ENCODE data around the gene ADGRL3. TPM values are rescaled to one million over a fixed set of nuclear protein-coding genes. Genes with fewer than 3 reads are reported as not detected.

ADGRL3 gene
- total RNA-seq, 4 donors from 2014 or later = 0.67 to 4.6 (median 1.6) TPM

DNA sequence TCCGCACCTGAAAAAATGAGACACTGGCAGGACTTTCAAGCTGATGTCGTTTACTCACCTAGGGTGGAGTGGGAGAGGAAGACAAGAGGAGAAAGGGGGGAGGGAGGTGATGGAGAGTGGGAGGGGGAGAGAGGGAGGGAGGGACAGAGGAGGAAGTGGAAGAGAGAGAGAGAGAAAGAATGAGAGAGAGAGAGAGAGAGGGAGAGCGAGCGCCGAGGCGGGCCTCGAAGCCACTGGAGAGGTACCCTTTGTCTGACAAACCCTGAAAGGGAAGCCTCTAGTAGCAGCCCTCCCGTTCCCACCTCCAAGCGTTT, 296 bp upstream of the ADGRL3 start:
- WGBS, 2 donors = 4 to 7% methylated on average over 9 of the region's 9 CpGs
- Histone ChIP-seq H3K27me3 (no peaks in the 10 kb centered on the region), H3K27ac (no peak overlapping the region), H3K4me1 (peaks cover 0 to 3% of the 10 kb centered on the region in 2 donors), H3K4me3 (replicated peaks in 1 of 3) (no peak overlapping the region), H3K9me3 (no peaks in the 10 kb centered on the region), H3K36me3 (no peaks in the 10 kb centered on the region)
- TF ChIP-seq, protein P1, sequence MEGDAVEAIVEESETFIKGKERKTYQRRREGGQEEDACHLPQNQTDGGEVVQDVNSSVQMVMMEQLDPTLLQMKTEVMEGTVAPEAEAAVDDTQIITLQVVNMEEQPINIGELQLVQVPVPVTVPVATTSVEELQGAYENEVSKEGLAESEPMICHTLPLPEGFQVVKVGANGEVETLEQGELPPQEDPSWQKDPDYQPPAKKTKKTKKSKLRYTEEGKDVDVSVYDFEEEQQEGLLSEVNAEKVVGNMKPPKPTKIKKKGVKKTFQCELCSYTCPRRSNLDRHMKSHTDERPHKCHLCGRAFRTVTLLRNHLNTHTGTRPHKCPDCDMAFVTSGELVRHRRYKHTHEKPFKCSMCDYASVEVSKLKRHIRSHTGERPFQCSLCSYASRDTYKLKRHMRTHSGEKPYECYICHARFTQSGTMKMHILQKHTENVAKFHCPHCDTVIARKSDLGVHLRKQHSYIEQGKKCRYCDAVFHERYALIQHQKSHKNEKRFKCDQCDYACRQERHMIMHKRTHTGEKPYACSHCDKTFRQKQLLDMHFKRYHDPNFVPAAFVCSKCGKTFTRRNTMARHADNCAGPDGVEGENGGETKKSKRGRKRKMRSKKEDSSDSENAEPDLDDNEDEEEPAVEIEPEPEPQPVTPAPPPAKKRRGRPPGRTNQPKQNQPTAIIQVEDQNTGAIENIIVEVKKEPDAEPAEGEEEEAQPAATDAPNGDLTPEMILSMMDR (IDR thresholded peaks at IDR 0.05) = no peak
- TF ChIP-seq POLR2A (IDR thresholded peaks at IDR 0.05) = no peak
- intact Hi-C loops (cut with DNase I) = no loop called here
- no peak for DNase-seq

DNA sequence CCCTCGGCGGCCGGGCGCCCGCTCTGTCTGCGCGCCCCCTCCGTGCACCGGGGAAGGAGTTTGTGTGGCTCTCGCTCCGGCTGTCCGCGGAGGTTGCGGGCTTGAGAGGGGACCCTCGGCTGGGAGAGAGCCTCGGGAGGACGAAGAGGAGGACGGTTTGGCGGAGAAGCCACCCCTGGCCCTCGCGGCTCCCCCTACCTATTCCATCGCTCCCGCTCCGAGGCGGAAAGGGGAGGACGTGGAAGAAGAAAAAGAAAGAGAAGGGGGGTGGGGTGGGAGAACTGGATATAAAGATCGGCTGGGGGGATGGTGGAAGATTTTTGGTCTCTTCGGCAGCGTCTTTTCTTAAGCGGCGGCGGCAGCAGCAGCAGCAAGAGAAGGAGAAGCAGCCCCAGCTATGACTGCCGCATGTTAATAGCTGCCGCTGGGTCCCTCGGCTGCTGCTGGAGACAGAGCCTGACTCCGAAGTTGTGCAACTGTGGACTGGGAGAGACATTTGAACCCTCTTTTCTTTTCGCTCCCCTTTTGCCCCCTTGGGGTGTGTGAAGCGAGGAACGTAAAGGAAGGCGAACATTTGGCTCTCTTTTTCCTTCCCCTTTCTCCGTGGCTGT, 895 bp downstream of the ADGRL3 start:
- Histone ChIP-seq H3K4me1 (peaks cover 0 to 3% of the 10 kb centered on the region in 2 donors), H3K36me3 (no peaks in the 10 kb centered on the region), H3K27me3 (no peaks in the 10 kb centered on the region), H3K27ac (no peak overlapping the region), H3K9me3 (no peaks in the 10 kb centered on the region), H3K4me3 (replicated peaks in 1 of 3) (peak overlapping the region in 1 of 3 donors; percentile 6)
- WGBS, 2 donors = 1 to 2% methylated on average over 31 to 37 of the region's 41 CpGs
- no peak for DNase-seq
- intact Hi-C loops (cut with DNase I) = no loop called here
- no peak for TF ChIP-seq POLR2A (IDR thresholded peaks at IDR 0.05)
- TF ChIP-seq, protein P1 (IDR thresholded peaks at IDR 0.05) = no peak

DNA sequence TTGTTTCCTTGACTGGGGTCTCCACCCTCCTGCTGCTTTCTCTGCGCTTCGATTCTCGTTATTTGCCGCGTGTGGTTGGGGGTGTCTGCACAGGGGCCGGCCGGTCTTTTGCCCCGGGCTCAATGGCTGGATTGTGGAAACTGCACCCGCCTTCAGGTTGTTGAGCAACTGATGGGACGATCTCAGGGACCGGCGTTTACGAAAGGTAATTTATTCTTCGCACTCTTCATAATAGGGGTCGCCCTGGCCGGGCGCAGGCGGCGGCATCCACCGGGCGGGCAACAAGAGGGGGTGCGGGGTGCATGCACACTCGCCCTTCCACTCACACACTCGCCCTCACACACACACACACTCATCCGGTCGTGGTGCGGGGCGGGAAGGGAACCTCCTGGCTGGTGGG, 1.4 kb downstream of the ADGRL3 start:
- H3K27ac ChIP-seq = no peak overlapping the region

DNA sequence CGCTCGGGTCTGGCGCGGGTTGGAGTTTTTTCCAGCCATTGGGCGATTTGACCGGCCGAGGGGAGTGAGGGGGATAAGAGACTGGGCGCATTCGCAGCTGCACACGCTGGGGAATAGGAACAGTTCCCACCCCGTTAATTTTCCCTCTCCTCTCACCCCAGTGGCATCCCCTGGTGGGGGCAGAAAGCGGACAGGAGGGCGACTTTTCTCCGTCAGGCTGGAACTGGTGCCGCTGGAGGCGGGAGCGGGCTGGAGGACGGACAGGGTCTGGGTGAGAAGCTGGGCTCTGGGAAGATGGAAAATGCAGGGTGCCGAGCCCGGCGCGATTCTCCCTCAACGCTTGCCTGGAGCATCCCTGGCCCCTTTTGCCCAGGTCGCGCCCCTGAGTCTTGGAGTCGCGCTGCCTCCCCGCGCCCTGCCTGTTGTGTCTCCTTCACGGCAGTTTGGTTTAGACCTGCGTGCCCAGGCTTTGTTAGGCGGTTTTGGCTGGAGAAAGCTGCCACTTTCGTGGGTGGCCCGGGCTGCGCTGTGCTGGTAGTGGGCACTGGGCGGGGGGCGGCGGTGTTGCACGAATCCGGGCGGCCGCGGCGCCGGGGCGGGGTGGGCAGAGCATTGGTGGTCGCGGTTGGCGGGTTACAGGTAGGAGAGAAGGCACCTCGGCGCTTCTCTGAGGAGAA, 2.0 kb downstream of the ADGRL3 start:
- no peak for DNase-seq
- TF ChIP-seq, protein P1 (IDR thresholded peaks at IDR 0.05) = no peak
- no peak for TF ChIP-seq POLR2A (IDR thresholded peaks at IDR 0.05)
- Histone ChIP-seq H3K27me3 (no peaks in the 10 kb centered on the region), H3K4me1 (peaks cover 0 to 3% of the 10 kb centered on the region in 2 donors), H3K27ac (no peak overlapping the region), H3K4me3 (replicated peaks in 1 of 3) (peak overlapping the region in 1 of 3 donors; percentile 4), H3K36me3 (no peaks in the 10 kb centered on the region), H3K9me3 (no peaks in the 10 kb centered on the region)
- intact Hi-C loops (cut with DNase I) = no loop called here
- 0 to 1% methylated on average over 20 to 44 of the region's 51 CpGs for WGBS, 2 donors

More for the DNA sequence above, 1.4 kb downstream of the ADGRL3 start:
- H3K9me3 ChIP-seq = no peaks in the 10 kb centered on the region
- no peaks in the 10 kb centered on the region for H3K27me3 ChIP-seq
- no peak for TF ChIP-seq POLR2A (IDR thresholded peaks at IDR 0.05)
- TF ChIP-seq, protein P1 (IDR thresholded peaks at IDR 0.05) = no peak
- H3K4me3 ChIP-seq (replicated peaks in 1 of 3) = peak overlapping the region in 1 of 3 donors; percentile 4
- WGBS, 2 donors = 1% methylated on average over 19 to 28 of the region's 28 CpGs
- intact Hi-C loops (cut with DNase I) = no loop called here
- H3K4me1 ChIP-seq = peaks cover 0 to 3% of the 10 kb centered on the region in 2 donors
- H3K36me3 ChIP-seq = no peaks in the 10 kb centered on the region
- DNase-seq = no peak

All from thyroid gland (tissue), 4 donors.